NB4 (cell line): ENCODE data around the gene MRPL2.
"Not testable (repeated sequence)": the region's sequence is repeated elsewhere in the genome, so short reads cannot be mapped to it uniquely, and the experiment has no call there.

Experiments used
- DNase-seq: peaks from one replicate; pipeline ENCODE4 v3.0.0; 2010; ENCODE audit warnings: low read depth
- H3K4me3 ChIP-seq: one replicate; pipeline ENCODE4 v1.5.1; 2011; ENCODE audit warnings: mild to moderate bottlenecking, low read depth, low read length, moderate library complexity
- CTCF ChIP-seq: IDR thresholded peaks from one replicate; pipeline ENCODE4 v1.5.1; 2012; ENCODE audit warnings: low read depth, low read length
- MAX ChIP-seq: IDR thresholded peaks from 2 replicates; pipeline ENCODE4 v1.6.1; 2011; ENCODE audit warnings: low read depth, low read length
- MYC ChIP-seq: IDR thresholded peaks from 2 replicates; pipeline ENCODE4 v1.6.1; 2011; ENCODE audit warnings: low read depth, low read length
- POLR2A ChIP-seq: IDR thresholded peaks from 2 replicates; pipeline ENCODE4 v1.6.1; 2011; ENCODE audit warnings: mild to moderate bottlenecking; ENCODE audit not compliant: insufficient read length; ENCODE audit errors: extremely low read depth

The MRPL2 gene

GRCh38 chr6:43050981-43051380 lies 8.3 kb downstream of the MRPL2 start:
- no peak for TF ChIP-seq MAX
- TF ChIP-seq MYC: no peak
- TF ChIP-seq CTCF: no peak
- no peak for TF ChIP-seq POLR2A
- DNase-seq: no peak
- H3K4me3 ChIP-seq: no peak overlapping the region

DNA sequence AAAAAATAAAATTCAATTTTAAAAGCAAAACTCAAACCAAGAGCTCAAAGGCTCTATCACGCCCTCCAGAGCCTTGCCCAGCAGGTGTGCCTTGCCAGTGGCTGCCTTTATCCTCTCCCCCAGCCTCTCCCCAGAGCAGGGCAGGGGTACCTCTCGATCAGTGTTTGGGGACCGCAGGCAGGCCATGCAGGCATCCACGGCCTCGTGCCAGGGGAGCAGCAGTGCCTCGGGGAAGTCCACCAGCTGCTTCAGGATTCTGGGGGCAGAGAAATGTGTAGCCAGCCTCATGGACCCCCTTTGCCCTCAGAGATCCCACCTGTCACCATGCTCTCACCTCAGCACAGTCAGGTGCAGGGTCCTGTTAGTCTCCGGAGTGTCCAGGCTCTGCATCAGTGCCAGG lies 11.2 kb downstream of the MRPL2 start:
- no peak overlapping the region for H3K4me3 ChIP-seq
- no peak for DNase-seq
- TF ChIP-seq MAX (no peak), MYC (no peak), CTCF (no peak), POLR2A (no peak)

- TF ChIP-seq MAX (no peak), CTCF (no peak), MYC (no peak), POLR2A (no peak)
- H3K4me3 ChIP-seq: no peak overlapping the region
- DNase-seq: no peak
These were observed 13.8 kb downstream of the MRPL2 start for GRCh38 chr6:43045371-43045930.

DNA sequence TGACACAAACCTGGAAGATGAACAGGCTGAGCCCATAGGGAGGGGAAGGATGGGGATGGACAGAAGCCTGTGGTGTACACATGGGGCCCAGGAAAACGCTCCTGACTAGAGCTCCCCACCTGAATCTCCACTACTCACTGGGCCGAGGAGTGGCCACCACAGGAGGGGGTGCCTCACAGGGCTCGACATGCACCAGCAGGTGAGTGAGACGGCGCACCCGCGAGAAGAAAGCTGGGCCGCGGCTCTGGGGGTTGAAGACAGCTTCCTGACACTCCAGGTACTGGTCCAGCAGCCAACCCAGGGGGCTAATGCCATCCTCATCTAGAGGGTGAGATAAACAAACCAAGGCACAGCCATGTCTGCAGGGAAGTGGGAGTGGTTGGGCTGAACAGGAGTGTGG lies 15.9 kb downstream of the MRPL2 start:
- DNase-seq: no peak
- no peak overlapping the region for H3K4me3 ChIP-seq
- TF ChIP-seq MYC (no peak), MAX (no peak), POLR2A (no peak), CTCF (no peak)

GRCh38 chr6:43041475-43041874 lies 17.8 kb downstream of the MRPL2 start:
- DNase-seq: not testable (repeated sequence)

DNA sequence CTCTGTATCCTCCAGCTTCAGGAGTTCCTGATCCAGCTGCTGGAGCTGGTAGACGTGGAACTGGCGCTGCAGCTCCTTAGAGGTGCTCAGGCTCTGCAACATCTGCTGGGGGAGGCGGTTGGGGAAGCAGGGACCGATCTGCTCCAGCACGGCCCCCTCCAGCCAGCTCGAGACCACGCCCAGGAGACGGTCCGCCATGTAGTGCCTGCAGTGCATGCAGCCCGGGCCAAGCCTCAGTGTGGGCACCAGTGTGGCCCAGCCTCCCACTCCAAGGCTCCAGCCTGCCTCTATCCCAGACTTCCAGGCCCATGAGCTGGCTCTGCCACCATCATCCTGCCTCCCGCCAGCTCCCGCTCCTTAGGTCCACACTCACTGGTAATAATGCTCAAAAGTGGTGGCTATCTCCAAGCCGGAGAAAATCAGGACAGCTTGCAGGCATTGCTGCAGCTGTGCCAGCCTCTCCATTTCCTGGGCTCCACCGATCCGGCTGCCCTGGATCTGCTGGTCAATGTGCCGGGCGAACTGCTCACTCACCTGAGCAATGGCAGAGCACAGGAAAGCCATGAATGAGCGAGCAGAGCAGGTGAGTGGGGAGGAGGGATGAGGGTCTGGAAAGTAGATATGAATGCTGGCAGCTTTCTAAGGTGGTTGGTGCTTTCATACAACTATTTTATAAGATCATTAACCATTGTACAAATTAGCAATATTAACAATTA lies 18.5 kb downstream of the MRPL2 start:
- H3K4me3 ChIP-seq: no peak overlapping the region
- DNase-seq: no peak
- TF ChIP-seq MYC (no peak), MAX (no peak), POLR2A (no peak), CTCF (no peak)

More at GRCh38 chr6:43041475-43041874, 17.8 kb downstream of the MRPL2 start:
- not testable (repeated sequence) for H3K4me3 ChIP-seq
